PC-3 (cell line): ENCODE data around the gene CRTAC1.

ENCODE experiments used
- EZH2phosphoT487 ChIP-seq: fragments of 300-600 bp; sonication (generic); IDR thresholded peaks from 2 replicates; pipeline ENCODE4 v1.6.1; 2018; ENCODE audit warnings: mild to moderate bottlenecking, antibody characterized with exemption, low read length, borderline replicate concordance
- TF ChIP-seq, protein P1 (sequence below): fragments of 300-600 bp; sonication (generic); conservative IDR thresholded peaks from 2 replicates; pipeline ENCODE4 v1.5.1; 2017; ENCODE audit warnings: antibody characterized with exemption, low read depth, mild to moderate bottlenecking, low read length

DNA sequence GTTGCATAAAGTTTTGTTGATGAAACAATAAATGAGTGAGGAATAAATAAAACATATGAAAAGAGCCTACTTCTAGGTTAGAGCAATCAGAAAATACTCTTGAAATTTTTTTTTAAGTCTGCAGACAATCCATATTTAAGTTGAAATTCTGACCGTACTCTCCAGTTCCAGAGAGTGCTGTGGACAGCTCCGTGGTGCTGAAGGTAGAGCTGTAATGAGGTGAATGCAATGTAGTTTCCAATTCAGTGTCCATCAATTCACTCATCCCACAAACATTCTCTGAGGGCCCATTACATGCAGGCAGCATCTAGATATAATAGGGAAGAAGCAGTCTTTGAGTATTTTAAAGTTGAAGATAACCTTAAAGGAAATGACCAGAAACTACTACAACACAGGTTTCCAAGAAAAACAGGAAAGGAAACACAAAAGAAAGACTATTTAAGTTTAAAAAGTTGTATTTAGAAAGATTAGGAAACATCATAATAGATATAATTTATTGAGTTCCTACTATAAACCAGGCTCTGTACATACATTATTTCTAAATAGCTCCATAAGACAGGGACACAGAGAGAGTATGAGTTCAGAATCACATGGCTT lies 44.0 kb upstream of the CRTAC1 start:
- TF ChIP-seq, protein P1, sequence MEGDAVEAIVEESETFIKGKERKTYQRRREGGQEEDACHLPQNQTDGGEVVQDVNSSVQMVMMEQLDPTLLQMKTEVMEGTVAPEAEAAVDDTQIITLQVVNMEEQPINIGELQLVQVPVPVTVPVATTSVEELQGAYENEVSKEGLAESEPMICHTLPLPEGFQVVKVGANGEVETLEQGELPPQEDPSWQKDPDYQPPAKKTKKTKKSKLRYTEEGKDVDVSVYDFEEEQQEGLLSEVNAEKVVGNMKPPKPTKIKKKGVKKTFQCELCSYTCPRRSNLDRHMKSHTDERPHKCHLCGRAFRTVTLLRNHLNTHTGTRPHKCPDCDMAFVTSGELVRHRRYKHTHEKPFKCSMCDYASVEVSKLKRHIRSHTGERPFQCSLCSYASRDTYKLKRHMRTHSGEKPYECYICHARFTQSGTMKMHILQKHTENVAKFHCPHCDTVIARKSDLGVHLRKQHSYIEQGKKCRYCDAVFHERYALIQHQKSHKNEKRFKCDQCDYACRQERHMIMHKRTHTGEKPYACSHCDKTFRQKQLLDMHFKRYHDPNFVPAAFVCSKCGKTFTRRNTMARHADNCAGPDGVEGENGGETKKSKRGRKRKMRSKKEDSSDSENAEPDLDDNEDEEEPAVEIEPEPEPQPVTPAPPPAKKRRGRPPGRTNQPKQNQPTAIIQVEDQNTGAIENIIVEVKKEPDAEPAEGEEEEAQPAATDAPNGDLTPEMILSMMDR: no peak
- no peak for TF ChIP-seq EZH2phosphoT487
